Uterus (tissue), 4 donors: Measurements from ENCODE around the gene MLIP. TPM values are rescaled to one million over a fixed set of nuclear protein-coding genes. Genes with fewer than 3 reads are reported as not detected.

ENCODE experiments used
- DNase-seq, 2 donors: peaks; one replicate each; pipeline ENCODE4 v3.0.0-alpha.2; 2019 to 2020
- H3K27ac ChIP-seq, 2 donors: fragments of 200-600 bp; sonication (generic); 1 replicate in 1 of 2; 2 replicates in 1 of 2; pipeline ENCODE4 v1.5.1; 2016 to 2018
- H3K27me3 ChIP-seq, 2 donors: fragments of 200-600 bp; sonication (generic); one replicate each; pipeline ENCODE4 v1.5.1; 2018 to 2019; ENCODE audit warnings: control low read depth in 1 of 2
- H3K36me3 ChIP-seq, 2 donors: fragments of 200-600 bp; sonication (generic); one replicate each; pipeline ENCODE4 v1.5.1; 2019; ENCODE audit warnings: control low read depth in 1 of 2
- H3K4me1 ChIP-seq, 2 donors: fragments of 200-600 bp; sonication (generic); one replicate each; pipeline ENCODE4 v1.5.1; 2018 to 2019; ENCODE audit warnings: control low read depth in 1 of 2
- H3K4me3 ChIP-seq, 2 donors: fragments of 200-600 bp; sonication (generic); 1 replicate in 1 of 2; 2 replicates in 1 of 2; pipeline ENCODE4 v1.5.1; 2018 to 2019; ENCODE audit warnings: mild to moderate bottlenecking in 1 of 2
- H3K9me3 ChIP-seq, 2 donors: fragments of 200-600 bp; sonication (generic); one replicate each; pipeline ENCODE4 v1.5.1; 2019; ENCODE audit warnings: control low read depth in 1 of 2
- CTCF ChIP-seq, 4 experiments: fragments of 200-600 bp in 2 of 4; fragments of 450-650 bp in 2 of 4; sonication (generic) in 2 of 4; IDR thresholded peaks; one replicate each; pipeline ENCODE4 v1.5.1; 2016 to 2019; ENCODE audit warnings: antibody characterized with exemption in 4 of 4, mild to moderate bottlenecking in 2 of 4, moderate library complexity in 1 of 4
- POLR2A ChIP-seq, 2 donors: fragments of 450-650 bp; IDR thresholded peaks; one replicate each; pipeline ENCODE4 v1.6.1; 2016; ENCODE audit warnings: antibody characterized with exemption in 2 of 2, mild to moderate bottlenecking in 1 of 2, moderate library complexity in 1 of 2
- intact Hi-C: fragments of 100-400 bp; cut with DNase I; formaldehyde crosslinking; loops from one replicate; pipeline ENCODE4 v1.15.1; 2023; ENCODE audit warnings: low total_unique reads
- total RNA-seq, 4 donors: library from RNA; depleted of rRNA in 3 of 4; stranded (reverse); fragments of >200 nt in 3 of 4; gene quantifications; one replicate each; pipeline versions ENCODE4 v1.1.0 to v1.2.4, GENCODE V29; 2014 to 2023
- donor health status: DM: yes; HTN: yes; CAD: no.

MLIP gene
- total RNA-seq, 4 donors from 2014 or later: not detected

GRCh38 chr6:54252496-54252895 is 141.3 kb downstream of the MLIP start:
- Histone ChIP-seq H3K27ac (no peak overlapping the region), H3K36me3 (no peaks in the 10 kb centered on the region), H3K9me3 (no peaks in the 10 kb centered on the region), H3K4me1 (no peaks in the 10 kb centered on the region), H3K4me3 (no peak overlapping the region), H3K27me3 (no peaks in the 10 kb centered on the region)
- no peak for DNase-seq
- TF ChIP-seq POLR2A (IDR thresholded peaks at IDR 0.05) (no peak), CTCF (IDR thresholded peaks at IDR 0.05) (no peak)
- intact Hi-C loops: no loop called here

- Histone ChIP-seq H3K27me3 (no peaks in the 10 kb centered on the region), H3K4me3 (no peak overlapping the region), H3K4me1 (no peaks in the 10 kb centered on the region), H3K27ac (no peak overlapping the region), H3K36me3 (no peaks in the 10 kb centered on the region), H3K9me3 (no peaks in the 10 kb centered on the region)
- no peak for DNase-seq
- intact Hi-C loops: no loop called here
- TF ChIP-seq POLR2A (IDR thresholded peaks at IDR 0.05) (no peak), CTCF (IDR thresholded peaks at IDR 0.05) (no peak)
Measured at GRCh38 chr6:54252916-54253315, 141.7 kb downstream of the MLIP start.

- no peak for DNase-seq
- Histone ChIP-seq H3K4me1 (no peaks in the 10 kb centered on the region), H3K27me3 (no peaks in the 10 kb centered on the region), H3K9me3 (no peaks in the 10 kb centered on the region), H3K36me3 (no peaks in the 10 kb centered on the region), H3K27ac (no peak overlapping the region), H3K4me3 (no peak overlapping the region)
- intact Hi-C loops: no loop called here
- TF ChIP-seq CTCF (IDR thresholded peaks at IDR 0.05): no peak
- TF ChIP-seq POLR2A (IDR thresholded peaks at IDR 0.05): no peak
Measured at GRCh38 chr6:54254886-54255285, 143.6 kb downstream of the MLIP start.

GRCh38 chr6:54255886-54256285 is 144.6 kb downstream of the MLIP start:
- no peaks in the 10 kb centered on the region for H3K27me3 ChIP-seq

GRCh38 chr6:54260025-54260424 is 148.8 kb downstream of the MLIP start:
- DNase-seq: no peak
- intact Hi-C loops: no loop called here
- Histone ChIP-seq H3K9me3 (no peaks in the 10 kb centered on the region), H3K27me3 (no peaks in the 10 kb centered on the region), H3K36me3 (no peaks in the 10 kb centered on the region), H3K27ac (no peak overlapping the region), H3K4me3 (no peak overlapping the region), H3K4me1 (no peaks in the 10 kb centered on the region)
- no peak for TF ChIP-seq POLR2A (IDR thresholded peaks at IDR 0.05)
- no peak for TF ChIP-seq CTCF (IDR thresholded peaks at IDR 0.05)

More at GRCh38 chr6:54255886-54256285, 144.6 kb downstream of the MLIP start:
- TF ChIP-seq POLR2A (IDR thresholded peaks at IDR 0.05) (no peak), CTCF (IDR thresholded peaks at IDR 0.05) (no peak)
- H3K9me3 ChIP-seq: no peaks in the 10 kb centered on the region
- intact Hi-C loops: no loop called here
- no peak for DNase-seq
- H3K27ac ChIP-seq: no peak overlapping the region
- H3K36me3 ChIP-seq: no peaks in the 10 kb centered on the region
- H3K4me3 ChIP-seq: no peak overlapping the region
- no peaks in the 10 kb centered on the region for H3K4me1 ChIP-seq
